Spleen (tissue), 11 donors: ENCODE data around the gene ANKRD44. TPM values are rescaled to one million over a fixed set of nuclear protein-coding genes. Genes with fewer than 3 reads are reported as not detected.

Source experiments
- DNase-seq: peaks from one replicate; pipeline ENCODE4 v3.0.0-alpha.2; 2020
- H3K27ac ChIP-seq, 8 donors: fragments of 200-600 bp; sonication (generic) in 7 of 8; 1 replicate in 4 of 8; 2 replicates in 4 of 8; pipeline versions ENCODE4 v1.5.0 to v1.8.0; 2016 to 2021; ENCODE audit warnings: inconsistent platforms in 4 of 8, mild to moderate bottlenecking in 4 of 8, moderate library complexity in 1 of 8
- H3K27me3 ChIP-seq, 7 donors: fragments of 200-600 bp; sonication (generic) in 6 of 7; replicated peaks in 1 of 7; 1 replicate in 4 of 7; 2 replicates in 3 of 7; pipeline versions ENCODE4 v1.5.0 to v1.8.0; 2016 to 2021; ENCODE audit warnings: inconsistent platforms in 3 of 7, mild to moderate bottlenecking in 1 of 7
- H3K36me3 ChIP-seq, 6 donors: fragments of 200-600 bp; sonication (generic) in 5 of 6; 1 replicate in 4 of 6; 2 replicates in 2 of 6; pipeline versions ENCODE4 v1.5.0 to v1.8.0; 2016 to 2021; ENCODE audit warnings: inconsistent platforms in 2 of 6
- H3K4me1 ChIP-seq, 6 donors: fragments of 200-600 bp; sonication (generic) in 5 of 6; 1 replicate in 3 of 6; 2 replicates in 3 of 6; pipeline versions ENCODE4 v1.5.0 to v1.8.0; 2016 to 2021; ENCODE audit warnings: inconsistent platforms in 3 of 6
- H3K4me3 ChIP-seq, 8 donors: fragments of 200-600 bp; sonication (generic) in 7 of 8; 1 replicate in 4 of 8; 2 replicates in 4 of 8; pipeline versions ENCODE4 v1.5.0 to v1.8.0; 2016 to 2021; ENCODE audit warnings: inconsistent platforms in 4 of 8, mild to moderate bottlenecking in 4 of 8, moderate library complexity in 2 of 8
- H3K9me3 ChIP-seq, 8 donors: fragments of 200-600 bp; sonication (generic) in 7 of 8; 1 replicate in 4 of 8; 2 replicates in 4 of 8; pipeline versions ENCODE4 v1.5.0 to v1.8.0; 2016 to 2021; ENCODE audit warnings: inconsistent platforms in 4 of 8
- CTCF ChIP-seq, 11 experiments: fragments of 200-600 bp in 7 of 11; fragments of 450-650 bp in 4 of 11; sonication (generic) in 4 of 11; IDR thresholded peaks in 8 of 11; conservative IDR thresholded peaks in 3 of 11; 1 replicate in 7 of 11; 2 replicates in 4 of 11; pipeline versions ENCODE4 v1.4.0 to v1.8.0; 2016 to 2021; ENCODE audit warnings: antibody characterized with exemption in 11 of 11, inconsistent platforms in 4 of 11, mild to moderate bottlenecking in 1 of 11
- POLR2A ChIP-seq, 3 donors: fragments of 450-650 bp; IDR thresholded peaks; one replicate each; pipeline ENCODE4 v1.5.1; 2017; ENCODE audit warnings: antibody characterized with exemption in 3 of 3, mild to moderate bottlenecking in 1 of 3
- POLR2AphosphoS5 ChIP-seq, 3 donors: sonication (generic); formaldehyde crosslinking; IDR thresholded peaks; one replicate each; pipeline ENCODE4 v1.5.1; 2017; ENCODE audit warnings: antibody characterized with exemption in 3 of 3
- WGBS, 5 donors: extraction: QIAGEN DNeasy Blood & Tissue Kit in 3 of 5; methylation state at CpG; one replicate each; pipeline versions ENCODE4 v1.1.5 to v1.1.7; 2013 to 2018; 5-methylcytosine and 5-hydroxymethylcytosine counted together
- intact Hi-C: fragments of 100-400 bp; cut with DNase I; formaldehyde crosslinking; loops from one replicate; pipeline ENCODE4 v1.15.0; 2023; ENCODE audit warnings: low total_unique reads
- polyA plus RNA-seq, 3 donors: library from polyadenylated mRNA; stranded (reverse); fragments of 200-250 nt; gene quantifications; one replicate each; pipeline ENCODE4 v1.2.1, GENCODE V29; 2013
- total RNA-seq, 7 donors: library from RNA; depleted of rRNA in 3 of 7; stranded (reverse); fragments of >200 nt in 3 of 7; fragmentation: NEBNext Ultra II Directional in 4 of 7; extraction: Animal tissue kit (Norgen Biotek cat#: 25700) in 4 of 7; gene quantifications; one replicate each; pipeline versions ENCODE4 v1.1.0 to v1.2.1, GENCODE V29; 2016 to 2021
- donor health status: healthy with polysubstance abuse.
- donor health status: DM: no; HTN: no; CAD: no; lungs with moderate emphysema.
- donor health status: DM: no; HTN: no; CAD: no.
- donor health status: Bipolar disorder and iron deficiency.
- donor health status: healthy.
- donor health status: DM: no; HTN: no; CAD: no.
- donor health status: DM: yes; HTN: yes; CAD: no.

The ANKRD44 gene
- total and polyA plus RNA-seq, 10 donors = 16.0 to 183 (median 140) TPM

GRCh38 chr2:197164141-197164754 lies 146.3 kb downstream of the ANKRD44 start:
- intact Hi-C loops = loop anchor here (10.0 kb wide), 1 partner anchor 49 kb away; no protein-coding TSS in a partner anchor
- Histone ChIP-seq H3K27ac (peak overlapping the region in 3 of 8 donors; percentile 20 to 48 (median 37)), H3K9me3 (no peaks in the 10 kb centered on the region), H3K4me1 (peaks cover 21 to 100% (median 81%) of the 10 kb centered on the region in 6 donors), H3K4me3 (peak overlapping the region in 5 of 8 donors; percentile 15 to 45 (median 20)), H3K27me3 (no peaks in the 10 kb centered on the region), H3K36me3 (peaks cover 0 to 23% (median 0%) of the 10 kb centered on the region in 6 donors)
- no peak for DNase-seq
- TF ChIP-seq POLR2A (IDR thresholded peaks at IDR 0.05) = no peak
- TF ChIP-seq POLR2AphosphoS5 (IDR thresholded peaks at IDR 0.05) = peak in 1 of 3 donors; percentile 60
- WGBS, 5 donors = 46 to 74% (median 68%) methylated on average over 32 to 39 of the region's 39 CpGs

GRCh38 chr2:197163712-197164140 lies 146.9 kb downstream of the ANKRD44 start:
- peaks cover 22 to 100% (median 81%) of the 10 kb centered on the region in 6 donors for H3K4me1 ChIP-seq
- H3K27me3 ChIP-seq = no peaks in the 10 kb centered on the region
- WGBS, 5 donors = 90 to 94% (median 93%) methylated on average over 17 of the region's 17 CpGs
- intact Hi-C loops = loop anchor here (10.0 kb wide), 1 partner anchor 49 kb away; no protein-coding TSS in a partner anchor
- no peaks in the 10 kb centered on the region for H3K9me3 ChIP-seq
- H3K4me3 ChIP-seq = no peak overlapping the region
- peak overlapping the region in 3 of 8 donors; percentile 48 to 91 (median 84) for H3K27ac ChIP-seq
- DNase-seq = no peak
- TF ChIP-seq POLR2A (IDR thresholded peaks at IDR 0.05) (no peak), POLR2AphosphoS5 (IDR thresholded peaks at IDR 0.05) (no peak), CTCF (IDR thresholded peaks at IDR 0.05 in 8 of 11, conservative IDR thresholded peaks at IDR 0.05 in 3 of 11) (no peak)
- peaks cover 0 to 23% (median 0%) of the 10 kb centered on the region in 6 donors for H3K36me3 ChIP-seq

- intact Hi-C loops = loop anchor here (10.0 kb wide), 1 partner anchor 47 kb away; no protein-coding TSS in a partner anchor
- TF ChIP-seq POLR2AphosphoS5 (IDR thresholded peaks at IDR 0.05) = no peak
- TF ChIP-seq POLR2A (IDR thresholded peaks at IDR 0.05) = no peak
- TF ChIP-seq CTCF (IDR thresholded peaks at IDR 0.05 in 8 of 11, conservative IDR thresholded peaks at IDR 0.05 in 3 of 11) = no peak
- H3K27ac ChIP-seq = peak overlapping the region in 5 of 8 donors; percentile 14 to 91 (median 75)
- WGBS, 5 donors = 45 to 69% (median 57%) methylated on average over 5 of the region's 5 CpGs
- no peak for DNase-seq
- H3K27me3 ChIP-seq = no peaks in the 10 kb centered on the region
- H3K9me3 ChIP-seq = no peaks in the 10 kb centered on the region
- H3K4me1 ChIP-seq = peaks cover 31 to 100% (median 81%) of the 10 kb centered on the region in 6 donors
- H3K4me3 ChIP-seq = no peak overlapping the region
- peaks cover 0 to 23% (median 0%) of the 10 kb centered on the region in 6 donors for H3K36me3 ChIP-seq
Observed at GRCh38 chr2:197161774-197162173, 148.8 kb downstream of the ANKRD44 start.

GRCh38 chr2:197159661-197160211 lies 150.8 kb downstream of the ANKRD44 start:
- DNase-seq = no peak
- 67 to 78% (median 69%) methylated on average over 4 of the region's 4 CpGs for WGBS, 5 donors
- no peak overlapping the region for H3K4me3 ChIP-seq
- peaks cover 0 to 6% (median 0%) of the 10 kb centered on the region in 8 donors for H3K9me3 ChIP-seq
- H3K27me3 ChIP-seq = no peaks in the 10 kb centered on the region
- intact Hi-C loops = loop anchor here (10.0 kb wide), 1 partner anchor 45 kb away; no protein-coding TSS in a partner anchor
- peak overlapping the region; percentile 8 to 91 (median 59) for H3K27ac ChIP-seq
- peaks cover 31 to 98% (median 79%) of the 10 kb centered on the region in 6 donors for H3K4me1 ChIP-seq
- peaks cover 0 to 15% (median 0%) of the 10 kb centered on the region in 6 donors for H3K36me3 ChIP-seq
- TF ChIP-seq POLR2AphosphoS5 (IDR thresholded peaks at IDR 0.05) = peak in 1 of 3 donors; percentile 40
- no peak for TF ChIP-seq POLR2A (IDR thresholded peaks at IDR 0.05)
